Smooth muscle cell (in vitro differentiated cells): ENCODE results near the gene FLT4. TPM values are rescaled to one million over a fixed set of nuclear protein-coding genes. Genes with fewer than 3 reads are reported as not detected.

Source experiments
- DNase-seq: peaks from one replicate; lab custom pipeline; 2025; ENCODE audit not compliant: unreplicated experiment; lab: John Stamatoyannopoulos, UW
- H2AFZ ChIP-seq: fragments of 200-600 bp; sonication (generic); 2 replicates; pipeline ENCODE4 v1.6.0; 2016; ENCODE audit warnings: antibody characterized with exemption, low read depth, mild to moderate bottlenecking
- H3F3A ChIP-seq: fragments of 200-600 bp; sonication (generic); 2 replicates; pipeline ENCODE4 v1.6.0; 2017; ENCODE audit warnings: antibody characterized with exemption, low read depth
- H3K27ac ChIP-seq: fragments of 200-600 bp; sonication (generic); 2 replicates; pipeline ENCODE4 v1.5.1; 2016; ENCODE audit warnings: low read depth, mild to moderate bottlenecking
- H3K27me3 ChIP-seq: fragments of 200-600 bp; sonication (generic); 2 replicates; pipeline ENCODE4 v1.6.1; 2016; ENCODE audit warnings: low read depth, mild to moderate bottlenecking
- H3K36me3 ChIP-seq: fragments of 200-600 bp; sonication (generic); 2 replicates; pipeline ENCODE4 v1.5.1; 2016; ENCODE audit warnings: low read depth
- H3K4me1 ChIP-seq: fragments of 200-600 bp; sonication (generic); 2 replicates; pipeline ENCODE4 v1.5.1; 2016; ENCODE audit warnings: low read depth
- H3K4me2 ChIP-seq: fragments of 200-600 bp; sonication (generic); 2 replicates; pipeline ENCODE4 v1.6.0; 2016; ENCODE audit warnings: mild to moderate bottlenecking
- H3K4me3 ChIP-seq: fragments of 200-600 bp; sonication (generic); 2 replicates; pipeline ENCODE4 v1.5.1; 2016; ENCODE audit warnings: mild to moderate bottlenecking
- H3K79me2 ChIP-seq: fragments of 200-600 bp; sonication (generic); 2 replicates; pipeline ENCODE4 v1.6.0; 2016; ENCODE audit warnings: low read depth, mild to moderate bottlenecking
- H3K9ac ChIP-seq: fragments of 200-600 bp; sonication (generic); 2 replicates; pipeline ENCODE4 v1.6.0; 2016; ENCODE audit warnings: low read depth
- H3K9me3 ChIP-seq: fragments of 200-600 bp; sonication (generic); replicated peaks from 2 replicates; pipeline ENCODE4 v1.5.1; 2016; ENCODE audit warnings: low read depth
- H4K20me1 ChIP-seq: fragments of 200-600 bp; sonication (generic); 2 replicates; pipeline ENCODE4 v1.6.0; 2016; ENCODE audit warnings: low read depth
- WGBS: methylation state at CpG from one replicate; pipeline ENCODE4 v1.1.7; 2016; ENCODE audit warnings: low lambda C conversion rate; 5-methylcytosine and 5-hydroxymethylcytosine counted together
- polyA plus RNA-seq: library from polyadenylated mRNA; unstranded; fragments of >200 nt; fragmentation: Nextera tagmentation; extraction: Ambion mirVana; gene quantifications from 2 replicates; pipeline ENCODE4 v1.2.1, GENCODE V29; 2016
- total RNA-seq: library from RNA; depleted of rRNA; stranded (reverse); fragments of >200 nt; gene quantifications from 2 replicates; pipeline ENCODE4 v1.2.3, GENCODE V29; 2014
- TF ChIP-seq, protein P1 (sequence below): fragments of 200-600 bp; sonication (generic); IDR thresholded peaks from 2 replicates; pipeline ENCODE4 v1.5.1; 2017; ENCODE audit warnings: borderline replicate concordance, mild to moderate bottlenecking, antibody characterized with exemption; ENCODE audit not compliant: insufficient read depth, poor library complexity, severe bottlenecking

Gene FLT4
- total and polyA plus RNA-seq, 2 experiments from 2014 or later, result not detected

DNA sequence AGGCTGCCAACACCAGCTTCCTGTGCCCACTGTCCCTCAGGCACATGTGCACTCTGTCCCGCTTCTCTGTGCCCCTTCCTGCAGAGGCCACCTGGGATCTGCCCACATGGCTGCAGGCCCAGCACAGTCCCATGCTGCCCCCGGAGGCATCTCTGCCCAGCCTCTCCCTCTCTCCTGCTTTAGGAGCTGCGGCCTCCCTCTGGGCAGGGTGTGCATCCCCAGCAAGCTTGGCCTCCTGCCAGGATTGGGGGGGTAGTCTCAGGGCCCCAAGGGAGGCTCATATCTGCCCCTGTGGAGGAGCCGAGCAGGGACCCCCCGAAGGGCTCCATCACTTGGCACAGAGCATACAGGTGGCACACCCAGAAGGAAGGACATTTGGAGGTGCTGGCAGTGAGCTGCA is 24.8 kb downstream of the FLT4 start:
- Histone ChIP-seq H3K27ac (no peak overlapping the region), H3K4me1 (no peaks in the 10 kb centered on the region), H3F3A (no peaks in the 10 kb centered on the region), H3K27me3 (peaks cover 10% of the 10 kb centered on the region), H3K9me3 (no peaks in the 10 kb centered on the region), H3K4me3 (no peak overlapping the region), H3K4me2 (no peak overlapping the region), H3K79me2 (no peaks in the 10 kb centered on the region), H3K36me3 (no peaks in the 10 kb centered on the region), H4K20me1 (no peaks in the 10 kb centered on the region), H2AFZ (no peak overlapping the region), H3K9ac (no peak overlapping the region)
- DNase-seq, result no peak
- 91% methylated on average over 5 of the region's 5 CpGs for WGBS
- TF ChIP-seq, protein P1, sequence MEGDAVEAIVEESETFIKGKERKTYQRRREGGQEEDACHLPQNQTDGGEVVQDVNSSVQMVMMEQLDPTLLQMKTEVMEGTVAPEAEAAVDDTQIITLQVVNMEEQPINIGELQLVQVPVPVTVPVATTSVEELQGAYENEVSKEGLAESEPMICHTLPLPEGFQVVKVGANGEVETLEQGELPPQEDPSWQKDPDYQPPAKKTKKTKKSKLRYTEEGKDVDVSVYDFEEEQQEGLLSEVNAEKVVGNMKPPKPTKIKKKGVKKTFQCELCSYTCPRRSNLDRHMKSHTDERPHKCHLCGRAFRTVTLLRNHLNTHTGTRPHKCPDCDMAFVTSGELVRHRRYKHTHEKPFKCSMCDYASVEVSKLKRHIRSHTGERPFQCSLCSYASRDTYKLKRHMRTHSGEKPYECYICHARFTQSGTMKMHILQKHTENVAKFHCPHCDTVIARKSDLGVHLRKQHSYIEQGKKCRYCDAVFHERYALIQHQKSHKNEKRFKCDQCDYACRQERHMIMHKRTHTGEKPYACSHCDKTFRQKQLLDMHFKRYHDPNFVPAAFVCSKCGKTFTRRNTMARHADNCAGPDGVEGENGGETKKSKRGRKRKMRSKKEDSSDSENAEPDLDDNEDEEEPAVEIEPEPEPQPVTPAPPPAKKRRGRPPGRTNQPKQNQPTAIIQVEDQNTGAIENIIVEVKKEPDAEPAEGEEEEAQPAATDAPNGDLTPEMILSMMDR, result no peak

DNA sequence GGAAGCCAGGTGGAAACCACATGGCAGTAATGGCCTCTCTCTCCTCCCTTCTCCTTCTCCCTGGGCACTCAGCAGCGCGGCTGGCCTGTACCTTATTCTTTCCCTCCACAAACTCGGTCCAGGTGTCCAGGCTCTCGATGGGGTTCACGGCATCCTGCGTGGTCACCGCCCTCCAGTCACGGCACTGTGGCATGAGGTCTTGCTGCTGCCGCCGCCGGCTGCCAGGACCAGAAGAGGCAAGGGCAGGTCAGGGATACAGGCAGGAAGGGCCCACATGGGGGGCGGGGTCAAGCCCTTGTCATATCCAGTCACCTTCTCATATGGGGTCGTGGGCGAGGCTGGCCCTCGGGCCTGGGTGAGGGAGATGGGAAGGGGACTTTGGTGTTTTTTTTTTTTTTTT is 25.6 kb downstream of the FLT4 start:
- WGBS, result 98% methylated on average over 15 of the region's 15 CpGs
- no peak for DNase-seq
- TF ChIP-seq, protein P1, result no peak

DNA sequence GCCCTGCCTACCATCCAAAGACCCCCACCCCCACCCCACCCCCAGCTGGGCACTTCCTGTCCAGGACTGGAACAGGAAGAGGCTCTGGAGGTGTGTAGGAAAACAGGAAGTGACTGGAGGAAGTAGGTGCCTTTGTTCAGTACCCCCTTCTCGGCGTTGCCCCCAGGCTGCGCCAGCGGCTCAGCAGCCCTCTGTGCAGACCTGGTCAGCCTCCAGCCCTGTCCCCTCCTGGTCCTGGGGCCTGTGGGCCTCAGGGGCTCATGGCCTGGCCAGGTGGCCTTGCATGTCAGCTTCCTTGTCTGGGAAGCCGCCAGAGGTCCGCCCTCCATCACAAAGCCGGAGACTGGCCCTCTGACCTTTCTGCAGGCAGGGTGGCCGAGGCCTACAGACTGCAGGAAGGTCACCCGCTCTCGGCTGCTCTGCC is 26.0 kb downstream of the FLT4 start:
- WGBS, result 98% methylated on average over 10 of the region's 10 CpGs

More for the DNA sequence above, 25.6 kb downstream of the FLT4 start:
- H3K27ac ChIP-seq, result no peak overlapping the region
- H3K27me3 ChIP-seq, result peaks cover 15% of the 10 kb centered on the region
- H3K9me3 ChIP-seq, result no peaks in the 10 kb centered on the region
- no peaks in the 10 kb centered on the region for H3K79me2 ChIP-seq
- no peak overlapping the region for H3K4me2 ChIP-seq
- no peak overlapping the region for H2AFZ ChIP-seq
- H3K9ac ChIP-seq, result no peak overlapping the region
- H3K36me3 ChIP-seq, result no peaks in the 10 kb centered on the region
- H3K4me1 ChIP-seq, result no peaks in the 10 kb centered on the region
- H4K20me1 ChIP-seq, result no peaks in the 10 kb centered on the region
- H3K4me3 ChIP-seq, result no peak overlapping the region
- H3F3A ChIP-seq, result no peaks in the 10 kb centered on the region

DNA sequence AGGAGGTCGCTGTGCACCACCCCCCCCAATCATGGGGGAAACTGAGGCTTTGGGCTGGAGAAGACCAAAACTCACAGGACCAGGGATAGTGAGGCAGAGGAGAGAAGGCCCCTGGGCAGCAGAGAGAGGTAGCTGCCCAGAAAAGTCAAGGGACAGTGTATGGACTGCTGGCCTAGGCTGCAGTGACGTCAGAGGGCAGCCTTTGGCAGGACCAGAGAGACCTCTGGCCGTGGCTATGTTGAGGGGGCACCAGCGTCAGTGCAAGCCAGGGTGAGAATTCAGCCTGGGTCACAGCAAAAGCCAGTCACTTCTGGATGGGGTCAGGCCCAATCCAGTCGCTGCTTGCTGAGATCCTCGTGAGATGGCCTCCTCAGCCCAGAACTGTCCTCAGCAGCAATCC is 26.5 kb downstream of the FLT4 start:
- Histone ChIP-seq H3K27ac (no peak overlapping the region), H3K36me3 (no peaks in the 10 kb centered on the region), H3F3A (no peaks in the 10 kb centered on the region), H3K27me3 (peaks cover 15% of the 10 kb centered on the region), H3K79me2 (no peaks in the 10 kb centered on the region), H3K4me3 (no peak overlapping the region), H3K4me2 (no peak overlapping the region), H3K4me1 (no peaks in the 10 kb centered on the region), H2AFZ (no peak overlapping the region), H3K9me3 (no peaks in the 10 kb centered on the region), H4K20me1 (no peaks in the 10 kb centered on the region), H3K9ac (no peak overlapping the region)
- DNase-seq, result no peak
- 91% methylated on average over 6 of the region's 6 CpGs for WGBS
- TF ChIP-seq, protein P1, result no peak

More for the DNA sequence above, 26.0 kb downstream of the FLT4 start:
- H4K20me1 ChIP-seq, result no peaks in the 10 kb centered on the region
- DNase-seq, result no peak
- no peaks in the 10 kb centered on the region for H3K9me3 ChIP-seq
- no peak overlapping the region for H3K4me2 ChIP-seq
- H3K27ac ChIP-seq, result no peak overlapping the region
- H3K27me3 ChIP-seq, result peaks cover 15% of the 10 kb centered on the region
- TF ChIP-seq, protein P1, result no peak
- no peak overlapping the region for H2AFZ ChIP-seq
- no peaks in the 10 kb centered on the region for H3K79me2 ChIP-seq
- H3K36me3 ChIP-seq, result no peaks in the 10 kb centered on the region
- no peak overlapping the region for H3K4me3 ChIP-seq
- no peak overlapping the region for H3K9ac ChIP-seq
- no peaks in the 10 kb centered on the region for H3F3A ChIP-seq
- no peaks in the 10 kb centered on the region for H3K4me1 ChIP-seq
